Endothelial cell of umbilical vein (primary cell): ENCODE data around the gene TFAP2E. TPM values are rescaled to one million over a fixed set of nuclear protein-coding genes. Genes with fewer than 3 reads are reported as not detected.

Experiments
- BruUV-seq: library from RNA; stranded (reverse); fragments of 400-500 nt; replicated peaks from 2 replicates; lab custom pipeline; 2021; lab: Mats Ljungman, UMichigan
- CTCF ChIA-PET: fragments of 300-600, 350-600 bp; sonication (Branson Sonifier 250); formaldehyde crosslinking; loops from one replicate; lab custom pipeline; 2021; ENCODE audit warnings: antibody characterized with exemption, inconsistent platforms; lab: Charles Lee
- POLR2A ChIA-PET: fragments of 300-600, 350-600 bp; sonication (Branson Sonifier 250); formaldehyde crosslinking; loops from one replicate; lab custom pipeline; 2021; ENCODE audit warnings: antibody characterized with exemption, inconsistent platforms; lab: Charles Lee
- DNase-seq: peaks from one replicate; pipeline ENCODE4 v3.0.0-alpha.2; 2011; ENCODE audit warnings: low read depth, low spot score
- FAIRE-seq: peaks from 2 replicates; lab custom pipeline; 2011; peaks lifted over from hg19 to GRCh38; lab: Jason Lieb, UNC
- H2AFZ ChIP-seq: 2 replicates; pipeline ENCODE4 v1.6.0; 2012; ENCODE audit warnings: low read depth, low read length, control low read depth, inconsistent platforms
- H3K27ac ChIP-seq: 2 replicates; pipeline ENCODE4 v1.5.1; 2011; ENCODE audit warnings: low read depth, mild to moderate bottlenecking, control low read depth, low read length, moderate library complexity; ENCODE audit not compliant: insufficient read depth
- H3K27me3 ChIP-seq, 2 experiments: 2 replicates each; pipeline versions ENCODE4 v1.6.0 to v1.6.1; 2011; ENCODE audit warnings: low read length in 2 of 2, mixed read lengths in 1 of 2; ENCODE audit not compliant: control insufficient read depth in 2 of 2, insufficient read depth in 2 of 2
- H3K36me3 ChIP-seq, 2 experiments: 2 replicates in 1 of 2; 3 replicates in 1 of 2; pipeline ENCODE4 v1.5.1; 2011; ENCODE audit warnings: low read length in 2 of 2, mild to moderate bottlenecking in 1 of 2, moderate library complexity in 1 of 2; ENCODE audit not compliant: control insufficient read depth in 2 of 2, insufficient read depth in 2 of 2; ENCODE audit errors: extremely low read depth in 1 of 2
- H3K4me1 ChIP-seq: 3 replicates; pipeline ENCODE4 v1.5.1; 2011; ENCODE audit warnings: mild to moderate bottlenecking, low read length; ENCODE audit not compliant: control insufficient read depth, insufficient read depth; ENCODE audit errors: extremely low read depth
- H3K4me2 ChIP-seq: 2 replicates; pipeline ENCODE4 v1.6.1; 2011; ENCODE audit warnings: low read length, control low read depth, mixed read lengths; ENCODE audit not compliant: insufficient read depth
- H3K4me3 ChIP-seq, 3 experiments: fragments of 200-600 bp in 1 of 3; sonication (generic), shearing (Covaris generic) in 1 of 3; replicated peaks in 1 of 3; 2 replicates each; pipeline ENCODE4 v1.5.1; 2011 to 2016; ENCODE audit warnings: control low read depth in 3 of 3, low read length in 3 of 3, mild to moderate bottlenecking in 2 of 3, inconsistent platforms in 1 of 3, low read depth in 1 of 3, moderate library complexity in 1 of 3; ENCODE audit not compliant: insufficient read depth in 1 of 3
- H3K79me2 ChIP-seq: 2 replicates; pipeline ENCODE4 v1.6.0; 2012; ENCODE audit warnings: low read length, inconsistent platforms; ENCODE audit not compliant: control insufficient read depth, insufficient read depth
- H3K9ac ChIP-seq: replicated peaks from 2 replicates; pipeline ENCODE3; 2011; ENCODE audit warnings: low read length, control low read depth; ENCODE audit not compliant: insufficient read depth; ENCODE audit errors: extremely low read depth
- H3K9me1 ChIP-seq: replicated peaks from 3 replicates; pipeline ENCODE4 v1.6.0; 2011; ENCODE audit warnings: mild to moderate bottlenecking, low read length; ENCODE audit not compliant: control insufficient read depth, insufficient read depth; ENCODE audit errors: extremely low read depth
- H3K9me3 ChIP-seq: replicated peaks from 2 replicates; pipeline ENCODE4 v1.5.1; 2012; ENCODE audit warnings: low read length, inconsistent platforms; ENCODE audit not compliant: control insufficient read depth, insufficient read depth
- H4K20me1 ChIP-seq: replicated peaks from 2 replicates; pipeline ENCODE3; 2011; ENCODE audit warnings: mild to moderate bottlenecking, low read length; ENCODE audit not compliant: control insufficient read depth, insufficient read depth; ENCODE audit errors: extremely low read depth
- EZH2 ChIP-seq: IDR thresholded peaks from 2 replicates; pipeline ENCODE4 v1.6.1; 2012; ENCODE audit warnings: borderline replicate concordance, low read depth, mild to moderate bottlenecking, moderate library complexity, low read length, inconsistent platforms; ENCODE audit not compliant: severe bottlenecking
- GATA2 ChIP-seq: IDR thresholded peaks from 2 replicates; pipeline ENCODE4 v1.7.0; 2011; ENCODE audit warnings: low read depth, mild to moderate bottlenecking, moderate library complexity, mixed read lengths, low read length; ENCODE audit not compliant: insufficient read length, insufficient read depth
- JUN ChIP-seq: IDR thresholded peaks from 2 replicates; pipeline ENCODE4 v1.6.1; 2011; ENCODE audit warnings: borderline replicate concordance, low read depth; ENCODE audit not compliant: insufficient read length, insufficient read depth
- MYC ChIP-seq: IDR thresholded peaks from one replicate; pipeline ENCODE4 v1.6.1; 2011; ENCODE audit warnings: mild to moderate bottlenecking, low read depth, low read length
- POLR2A ChIP-seq: IDR thresholded peaks from 2 replicates; pipeline ENCODE4 v1.6.1; 2012; ENCODE audit warnings: low read depth, mild to moderate bottlenecking, control low read depth, low read length
- POLR2AphosphoS5 ChIP-seq: IDR thresholded peaks from 2 replicates; pipeline ENCODE4 v1.6.1; 2012; ENCODE audit warnings: low read depth, mild to moderate bottlenecking, control low read depth, low read length, moderate library complexity; ENCODE audit not compliant: insufficient read depth
- dilution Hi-C: fragments of 300-500 bp; cut with MboI; formaldehyde crosslinking; loops from one replicate; pipeline ENCODE4 v1.15.0; 2019; ENCODE audit warnings: low sequenced_read_pairs; ENCODE audit not compliant: extremely low pct_ligation_motif_present
- intact Hi-C: fragments of 100-400 bp; cut with micrococcal nuclease; formaldehyde crosslinking; loops from one replicate; pipeline ENCODE4 v1.10.0; 2022
- polyA plus RNA-seq, 4 experiments: library from polyadenylated mRNA; depleted of rRNA in 3 of 4; stranded (reverse) in 3 of 4; unstranded in 1 of 4; fragments of >200 nt; gene quantifications; 2 replicates each; pipeline versions ENCODE4 v1.2.1 to v1.2.3, GENCODE V29; 2011 to 2012; ENCODE audit warnings: missing spikeins in 1 of 4
- total RNA-seq: library from RNA; stranded (reverse); gene quantifications from 2 replicates; pipeline ENCODE4 v1.2.3, GENCODE V29; 2021
- TF ChIP-seq, protein P1 (sequence below): IDR thresholded peaks from 2 replicates; pipeline ENCODE4 v1.6.1; 2011; ENCODE audit not compliant: insufficient read depth, insufficient read length
- TF ChIP-seq, protein P2 (sequence below), 2 donors: IDR thresholded peaks; 1 replicate in 1 of 2; 2 replicates in 1 of 2; pipeline ENCODE4 v1.5.1; 2011; ENCODE audit warnings: low read length in 2 of 2, mild to moderate bottlenecking in 2 of 2, moderate library complexity in 2 of 2, control low read depth in 1 of 2, inconsistent platforms in 1 of 2, low read depth in 1 of 2; ENCODE audit not compliant: insufficient read depth in 1 of 2; ENCODE audit errors: extremely low read depth in 1 of 2

The TFAP2E gene
- total and polyA plus RNA-seq, 2 donors (not counting 3 experiments of a cell fraction or from before 2014, with no cell fraction given): 0.06 TPM; not detected in 1

DNA sequence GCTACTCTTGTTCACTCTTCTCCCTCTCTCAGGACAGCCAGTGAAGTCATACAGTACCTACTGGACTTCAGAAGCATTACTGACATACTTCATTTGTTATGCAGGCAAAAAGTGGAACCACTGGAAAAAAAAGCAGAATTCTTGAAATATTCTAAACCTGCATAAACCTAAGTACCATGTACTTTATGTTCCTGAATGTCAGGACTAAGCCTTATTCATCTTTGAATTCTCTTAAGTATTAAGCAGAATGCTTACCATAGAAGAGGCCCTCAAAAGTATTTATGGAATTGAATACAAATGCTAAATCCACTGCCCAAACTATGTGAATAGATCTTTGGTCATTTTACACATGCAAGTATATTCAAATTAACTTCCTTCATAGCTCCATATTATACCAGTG lies 60.4 kb downstream of the TFAP2E start:
- H3K9me1 ChIP-seq: no peaks in the 10 kb centered on the region
- peaks cover 12 to 27% of the 10 kb centered on the region in 2 experiments for H3K36me3 ChIP-seq
- TF ChIP-seq, protein P1, sequence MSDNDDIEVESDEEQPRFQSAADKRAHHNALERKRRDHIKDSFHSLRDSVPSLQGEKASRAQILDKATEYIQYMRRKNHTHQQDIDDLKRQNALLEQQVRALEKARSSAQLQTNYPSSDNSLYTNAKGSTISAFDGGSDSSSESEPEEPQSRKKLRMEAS: no peak
- TF ChIP-seq MYC (no peak), POLR2A (no peak), JUN (no peak), GATA2 (no peak), EZH2 (no peak), POLR2AphosphoS5 (no peak)
- TF ChIP-seq, protein P2, sequence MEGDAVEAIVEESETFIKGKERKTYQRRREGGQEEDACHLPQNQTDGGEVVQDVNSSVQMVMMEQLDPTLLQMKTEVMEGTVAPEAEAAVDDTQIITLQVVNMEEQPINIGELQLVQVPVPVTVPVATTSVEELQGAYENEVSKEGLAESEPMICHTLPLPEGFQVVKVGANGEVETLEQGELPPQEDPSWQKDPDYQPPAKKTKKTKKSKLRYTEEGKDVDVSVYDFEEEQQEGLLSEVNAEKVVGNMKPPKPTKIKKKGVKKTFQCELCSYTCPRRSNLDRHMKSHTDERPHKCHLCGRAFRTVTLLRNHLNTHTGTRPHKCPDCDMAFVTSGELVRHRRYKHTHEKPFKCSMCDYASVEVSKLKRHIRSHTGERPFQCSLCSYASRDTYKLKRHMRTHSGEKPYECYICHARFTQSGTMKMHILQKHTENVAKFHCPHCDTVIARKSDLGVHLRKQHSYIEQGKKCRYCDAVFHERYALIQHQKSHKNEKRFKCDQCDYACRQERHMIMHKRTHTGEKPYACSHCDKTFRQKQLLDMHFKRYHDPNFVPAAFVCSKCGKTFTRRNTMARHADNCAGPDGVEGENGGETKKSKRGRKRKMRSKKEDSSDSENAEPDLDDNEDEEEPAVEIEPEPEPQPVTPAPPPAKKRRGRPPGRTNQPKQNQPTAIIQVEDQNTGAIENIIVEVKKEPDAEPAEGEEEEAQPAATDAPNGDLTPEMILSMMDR (IDR thresholded peaks at IDR 0.05; ENCODE audit: extremely low read depth in 1 of 2, insufficient read depth in 1 of 2, low read depth in 1 of 2, low read length in 2 of 2): no peak
- BruUV-seq: no TSS peak
- H3K4me2 ChIP-seq: no peak overlapping the region
- intact Hi-C loops: no loop called here
- ChIA-PET CTCF (interaction anchor here (1.1 to 1.4 kb wide), 2 partner anchors 13 to 82 kb away, joined by 3 to 4 read pairs; no protein-coding TSS in a partner anchor), POLR2A (no interaction called here)
- H3K27ac ChIP-seq: no peak overlapping the region
- H3K4me1 ChIP-seq: peaks cover 17% of the 10 kb centered on the region
- no peaks in the 10 kb centered on the region for H4K20me1 ChIP-seq
- DNase-seq (no peak), FAIRE-seq (no peak)
- peaks cover 63% of the 10 kb centered on the region for H3K79me2 ChIP-seq
- no peaks in the 10 kb centered on the region for H3K27me3 ChIP-seq
- dilution Hi-C loops: loop anchor here (25.0 kb wide), 1 partner anchor 104 kb away; no protein-coding TSS in a partner anchor
- H3K4me3 ChIP-seq: no peak overlapping the region
- no peak overlapping the region for H2AFZ ChIP-seq
- no peaks in the 10 kb centered on the region for H3K9me3 ChIP-seq
- H3K9ac ChIP-seq: no peak overlapping the region
